ENCODE measurements around the gene NFS1.
"Not testable (repeated sequence)": the region's sequence is repeated elsewhere in the genome, so short reads cannot be mapped to it uniquely, and the experiment has no call there.

Gene NFS1

DNA sequence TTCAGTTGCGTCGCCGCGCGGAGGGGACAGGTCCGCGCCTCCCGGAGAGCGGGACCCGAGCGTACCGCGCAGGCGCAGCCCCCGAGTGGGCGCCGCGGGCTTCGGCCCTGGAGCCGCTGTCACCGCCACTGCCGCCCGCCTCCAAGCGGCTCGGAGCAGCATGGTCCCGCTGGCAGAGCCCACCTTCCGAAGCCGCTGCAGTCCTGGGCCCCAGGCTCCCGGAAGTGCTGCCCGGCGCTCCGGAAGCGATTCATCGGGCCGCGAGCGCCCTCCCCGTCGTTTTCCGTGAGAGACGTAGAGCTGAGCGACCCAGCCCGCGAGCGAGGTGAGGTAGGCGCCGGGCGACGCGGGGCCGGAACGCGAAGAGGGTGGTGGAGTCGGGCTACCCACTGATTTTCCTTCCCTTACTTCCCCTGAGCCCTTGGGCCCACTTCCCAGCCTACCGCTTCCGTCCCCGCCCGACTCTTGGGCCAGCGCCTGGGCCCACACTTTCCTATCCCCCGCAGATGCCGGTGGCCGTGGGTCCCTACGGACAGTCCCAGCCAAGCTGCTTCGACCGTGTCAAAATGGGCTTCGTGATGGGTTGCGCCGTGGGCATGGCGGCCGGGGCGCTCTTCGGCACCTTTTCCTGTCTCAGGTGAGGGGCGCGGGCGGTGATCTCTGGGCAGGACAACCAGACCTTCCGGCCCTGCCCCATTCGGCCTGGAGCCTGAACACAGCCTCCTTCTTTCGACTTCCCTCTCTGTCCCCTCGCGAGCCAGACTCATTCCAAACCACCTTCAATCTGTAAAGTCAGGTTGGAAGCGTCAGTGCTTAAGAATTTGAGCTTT lies at the start of gene NFS1, which contains the start of gene ROMO1:
Gene NFS1, minus strand, starts transcription at position 226 of the 830 bp plus-strand sequence. Its CDS starts 64 bp downstream, at position 162.
Gene ROMO1, plus strand, starts transcription at position 279 of the 830 bp plus-strand sequence. Its CDS starts 228 bp downstream, at position 507.
- DNase-seq, result peak; percentile 88

DNA sequence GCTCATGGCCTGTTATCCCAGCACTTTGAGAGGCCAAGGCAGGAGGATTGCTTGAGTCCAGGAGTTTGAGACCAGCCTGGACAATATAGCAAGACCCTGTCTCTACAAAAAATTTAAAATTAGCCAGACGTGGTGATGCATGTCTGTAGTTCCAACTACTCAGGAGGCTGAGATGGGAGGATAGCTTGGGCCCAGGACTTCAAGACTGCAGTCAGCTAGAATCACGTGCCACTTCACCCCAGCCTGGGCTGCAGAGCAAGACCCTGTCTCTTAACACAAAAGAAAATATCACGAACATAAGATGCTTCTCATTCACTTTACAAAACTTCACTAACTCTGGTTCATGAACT lies 45.3 kb upstream of the NFS1 start:
- DNase-seq, result not testable (repeated sequence)

DNA sequence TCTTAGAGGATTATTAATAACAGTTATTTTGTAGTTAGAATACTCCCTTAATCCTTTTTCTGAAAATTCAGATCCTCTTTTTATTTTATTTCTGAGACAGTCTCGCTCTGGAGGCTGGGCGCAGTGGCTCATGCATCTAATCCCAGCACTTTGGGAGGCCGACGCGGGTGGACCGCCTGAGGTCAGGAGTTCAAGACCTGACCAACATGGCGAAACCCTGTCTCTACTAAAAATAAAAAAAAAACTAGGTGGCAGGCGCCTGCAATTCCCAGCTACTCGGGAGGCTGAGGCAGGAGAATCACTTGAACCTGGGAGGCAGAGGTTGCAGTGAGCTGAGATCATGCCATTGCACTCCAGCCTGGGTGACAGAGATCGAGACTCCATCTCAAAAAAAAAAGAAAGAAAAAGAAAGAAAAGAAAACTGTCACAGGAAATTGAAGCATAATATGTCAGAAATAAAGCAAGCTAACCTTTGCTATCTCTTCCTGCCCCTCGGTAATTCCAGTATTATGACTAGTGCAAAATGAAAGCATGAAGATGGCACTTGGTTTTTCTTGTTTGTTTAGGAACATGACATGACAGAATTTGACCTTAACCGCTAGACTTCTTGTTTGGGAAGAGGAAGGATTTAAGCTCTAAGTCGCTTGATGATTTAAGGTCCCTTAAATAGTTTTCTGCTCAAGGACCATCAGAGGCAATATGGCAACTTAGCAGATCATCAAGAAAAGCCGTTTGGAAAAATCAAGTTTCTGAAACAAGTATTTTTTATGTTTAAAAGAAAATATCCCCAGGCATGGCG lies 44.7 kb upstream of the NFS1 start:
- DNase-seq, result no peak

DNA sequence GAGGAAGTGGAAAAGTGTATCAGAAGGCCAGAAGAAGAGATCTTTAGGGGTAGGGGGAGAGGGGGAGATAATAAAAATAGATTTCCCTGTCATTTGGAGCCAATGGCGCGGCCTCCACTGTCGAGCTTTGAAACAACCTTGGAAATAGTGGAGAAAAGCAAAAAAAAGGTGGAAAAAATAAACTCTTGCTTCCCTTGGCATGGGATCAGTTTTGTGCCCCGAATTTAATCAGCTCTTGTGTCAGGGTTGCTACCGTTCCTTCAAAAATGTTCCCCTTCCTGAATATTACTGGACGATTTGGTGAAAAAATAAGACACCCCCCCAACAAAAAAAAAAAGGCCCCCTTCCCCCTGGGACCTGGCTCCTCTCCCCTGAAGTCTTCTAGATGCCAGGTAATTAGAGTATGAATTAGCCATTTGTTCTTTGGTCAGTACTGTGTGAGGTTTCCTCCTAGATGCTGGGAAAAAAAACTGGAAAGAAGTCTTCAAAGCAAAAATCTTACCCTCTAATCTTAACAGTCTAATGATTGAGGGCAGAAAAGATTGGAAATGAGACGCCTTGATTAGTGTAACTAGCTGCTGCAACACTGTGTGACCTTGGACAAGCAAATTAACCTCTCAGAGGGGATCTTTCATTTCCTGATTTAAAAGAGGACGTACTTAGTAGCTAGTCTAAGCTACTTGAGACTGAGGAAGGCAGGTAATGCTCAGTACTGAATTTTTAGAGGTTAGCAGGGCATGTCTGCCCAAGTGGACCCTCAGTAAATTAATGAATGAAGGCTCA lies 43.8 kb upstream of the NFS1 start:
- no peak for DNase-seq

DNA sequence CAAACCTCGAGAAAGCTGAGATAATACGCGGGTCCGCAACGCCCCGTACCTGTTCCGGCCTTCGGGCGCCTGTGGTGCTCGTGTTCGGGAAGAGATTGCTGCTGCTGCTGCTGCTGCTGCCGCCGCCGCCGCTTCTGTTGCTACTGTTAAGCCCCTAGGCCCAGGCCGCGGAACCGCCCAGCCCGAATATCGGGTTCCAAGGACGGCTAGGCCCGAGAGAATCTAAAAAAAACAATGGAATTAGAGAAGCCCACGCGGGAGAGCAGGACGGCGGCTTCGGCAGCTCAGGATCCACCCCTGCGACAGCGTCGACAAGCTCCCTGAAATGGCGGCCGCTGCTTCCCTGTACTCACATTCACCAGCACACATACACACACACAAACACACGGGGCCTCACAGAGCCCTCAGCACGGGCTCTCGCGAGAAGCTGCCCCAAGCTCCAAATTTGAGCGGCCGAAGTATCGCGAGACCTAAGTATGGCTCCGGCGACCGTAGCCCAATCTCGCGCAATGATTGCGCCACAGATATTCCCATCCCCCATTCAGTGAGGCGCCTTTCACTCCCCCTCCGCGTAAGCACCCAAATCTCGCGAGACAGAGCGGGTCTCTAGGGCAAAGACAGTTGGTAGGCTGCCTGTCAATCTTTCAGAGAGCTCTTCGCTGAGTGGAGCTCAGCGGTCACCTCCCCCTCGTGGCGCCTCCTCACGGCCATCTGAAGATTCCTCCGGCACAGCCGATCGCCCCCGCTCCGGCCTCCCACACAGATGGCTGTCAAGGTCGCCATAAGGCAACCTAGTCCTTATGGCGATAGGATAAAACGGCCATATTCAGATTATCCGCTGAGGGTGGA lies 43.0 kb upstream of the NFS1 start, which contains the start of gene RBM39:
Gene RBM39, minus strand, starts transcription at position 369 of the 849 bp plus-strand sequence. CDS start 1,386 bp downstream, outside the sequence.
- DNase-seq, result peak; percentile 99

DNA sequence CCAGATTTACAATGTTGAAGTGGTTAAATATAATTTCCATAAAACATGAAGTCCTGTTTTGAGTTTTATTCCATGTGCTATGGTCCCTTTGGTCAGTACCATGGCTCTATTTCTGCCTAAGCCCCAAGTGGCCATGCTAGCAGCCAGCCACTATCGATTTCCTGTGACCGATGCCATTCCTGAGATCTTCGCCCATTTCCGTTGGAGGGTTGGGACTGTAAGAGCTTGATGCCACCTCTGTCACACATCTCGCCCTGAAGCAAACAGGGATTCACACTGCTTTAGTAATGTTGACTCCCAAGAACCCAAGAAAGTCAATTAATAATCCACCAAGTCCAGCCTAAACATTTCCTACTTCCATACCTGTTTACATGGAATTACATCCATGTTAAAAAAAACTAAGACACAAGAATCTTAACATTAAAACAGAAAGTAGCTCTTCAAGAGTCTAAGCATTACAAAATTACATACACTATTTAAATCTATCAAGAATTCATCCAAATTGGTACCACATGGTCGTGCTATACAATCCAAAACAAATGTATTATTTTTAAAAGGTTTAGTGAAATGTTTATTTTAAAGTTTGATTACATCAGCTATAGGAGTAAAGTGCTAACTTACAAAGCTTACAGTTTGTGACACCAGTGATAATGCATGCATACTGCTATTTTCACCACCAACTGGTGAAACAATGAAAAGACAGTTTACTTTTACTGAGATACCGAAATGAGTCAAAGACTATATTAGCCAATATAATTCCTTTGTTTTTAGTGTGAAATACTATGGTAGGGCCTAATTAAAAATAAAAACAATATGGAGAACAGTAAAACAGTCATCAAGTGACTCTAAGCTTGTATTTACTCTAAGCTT lies 40.4 kb upstream of the NFS1 start:
- DNase-seq, result no peak

DNA sequence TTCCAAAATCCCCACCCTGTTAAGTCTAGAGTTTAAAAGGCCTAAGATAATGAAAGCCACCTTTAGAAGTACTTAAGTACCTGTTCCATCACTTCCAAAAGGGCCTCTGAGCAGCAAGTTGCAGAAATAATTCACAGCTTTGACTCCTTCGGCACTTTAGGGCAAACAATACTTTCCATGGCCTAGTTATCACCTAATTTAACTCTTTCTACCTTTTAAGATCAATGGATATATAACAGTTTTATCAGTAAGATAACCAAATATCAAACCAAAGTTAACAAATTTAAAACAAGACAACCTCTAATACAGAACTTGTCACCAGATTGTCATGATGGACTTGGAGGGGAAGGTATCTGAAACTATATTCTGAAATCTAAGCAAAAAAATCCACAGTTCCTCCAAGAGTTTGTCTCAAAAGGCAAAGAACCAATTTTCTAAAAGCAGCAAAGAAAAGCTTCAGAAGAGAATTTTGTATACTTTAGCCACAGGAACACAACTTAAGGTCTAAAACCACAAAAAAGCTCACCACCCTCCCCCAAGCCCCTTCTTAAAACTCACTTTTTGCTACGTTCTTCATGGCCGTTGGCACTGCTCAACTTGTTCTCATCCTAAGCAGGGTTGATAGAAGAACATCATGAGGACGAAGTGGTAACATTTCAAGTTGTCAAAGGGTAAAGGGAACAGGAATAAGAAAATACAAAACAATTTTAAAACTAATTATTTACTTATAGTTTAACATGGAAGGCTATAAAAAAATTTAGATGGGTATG lies 39.4 kb upstream of the NFS1 start:
- DNase-seq, result no peak

DNA sequence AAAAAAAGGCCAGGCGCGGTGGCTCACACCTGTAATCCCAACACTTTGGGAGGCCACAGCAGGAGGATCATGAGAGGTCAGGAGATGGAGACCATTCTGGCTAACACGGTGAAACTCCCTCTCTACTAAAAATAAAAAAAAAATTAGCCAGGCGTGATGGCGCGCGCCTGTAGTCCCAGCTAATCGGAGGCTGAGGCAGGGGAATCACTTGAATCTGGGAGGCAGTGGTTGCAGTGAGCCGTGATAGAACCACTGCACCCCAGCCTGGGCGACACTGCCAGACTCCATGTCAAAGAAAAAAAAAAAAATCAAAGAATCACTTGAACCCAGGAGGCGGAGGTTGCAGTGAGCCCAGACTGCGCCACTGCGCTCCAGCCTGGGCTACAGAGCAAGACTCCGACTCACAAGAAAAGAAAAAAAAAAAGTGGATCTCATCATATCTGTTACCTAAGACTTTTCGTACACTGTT lies 38.7 kb upstream of the NFS1 start:
- no peak for DNase-seq

DNA sequence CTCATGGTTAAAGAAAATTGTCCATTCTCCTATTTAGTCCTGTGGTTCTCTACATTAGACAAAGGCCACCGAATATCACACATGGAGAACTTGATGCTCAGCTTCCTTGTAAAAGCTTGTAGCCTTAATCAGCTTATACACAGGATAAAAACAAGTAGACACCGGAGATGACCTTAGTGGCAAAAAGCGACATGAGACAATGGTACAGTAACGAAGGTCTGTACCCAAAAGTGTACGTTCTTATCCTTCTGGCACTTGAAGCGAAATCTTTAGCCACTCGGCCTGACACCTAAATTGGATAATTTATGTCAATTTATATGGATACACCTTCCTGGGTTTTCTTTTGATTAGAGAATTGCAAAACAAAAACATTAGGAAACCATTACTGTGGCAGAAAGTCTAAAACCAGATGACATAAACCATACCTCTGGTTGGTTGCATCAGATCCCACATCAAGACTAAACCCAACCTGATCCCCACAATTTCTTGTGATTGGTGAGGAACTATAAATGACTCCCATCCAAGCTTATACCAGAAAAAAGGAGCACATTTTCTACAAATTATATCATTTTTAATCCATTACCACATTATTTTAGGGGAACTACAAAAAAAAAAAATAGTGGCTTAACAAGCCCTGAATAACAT lies 36.8 kb upstream of the NFS1 start:
- no peak for DNase-seq

DNA sequence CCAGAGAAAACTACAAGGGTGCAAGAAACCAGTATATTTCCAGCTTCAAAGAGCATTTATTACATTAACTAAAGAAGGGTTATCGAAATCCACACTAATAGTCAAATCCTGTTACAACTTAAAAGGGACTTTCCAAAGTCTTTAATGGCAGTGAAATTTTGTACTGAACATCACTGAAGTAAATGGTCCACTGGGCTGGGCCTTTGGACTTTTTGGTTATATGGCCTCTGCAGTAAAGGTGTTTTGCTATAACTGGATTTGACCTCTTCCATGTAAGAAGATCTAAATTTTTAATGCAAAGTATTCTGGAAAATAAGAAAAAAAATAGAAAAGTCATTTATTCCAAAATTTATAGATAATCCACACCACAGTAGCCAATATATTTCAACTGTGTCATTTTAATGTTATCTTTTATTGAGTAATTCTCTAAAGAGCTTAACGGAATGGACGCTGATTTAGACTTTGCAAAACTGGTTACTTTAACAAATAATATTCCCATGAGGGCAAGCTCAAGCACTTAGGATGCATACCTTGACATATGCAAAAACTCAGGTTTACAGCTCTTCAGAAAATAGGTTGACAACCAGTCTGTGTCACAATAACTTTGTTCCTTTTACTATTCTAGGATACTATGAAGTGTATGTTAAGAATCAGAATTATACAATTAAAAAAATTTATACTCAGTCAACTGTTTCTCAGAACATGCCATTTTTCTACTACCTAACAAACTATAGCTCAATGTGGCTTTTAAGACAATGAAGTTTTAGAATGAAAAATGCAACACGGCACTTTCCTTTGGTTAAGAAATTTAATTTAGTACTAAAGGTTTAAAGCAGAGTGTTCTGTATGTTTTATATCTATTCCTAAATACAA lies 35.9 kb upstream of the NFS1 start:
- DNase-seq, result no peak

DNA sequence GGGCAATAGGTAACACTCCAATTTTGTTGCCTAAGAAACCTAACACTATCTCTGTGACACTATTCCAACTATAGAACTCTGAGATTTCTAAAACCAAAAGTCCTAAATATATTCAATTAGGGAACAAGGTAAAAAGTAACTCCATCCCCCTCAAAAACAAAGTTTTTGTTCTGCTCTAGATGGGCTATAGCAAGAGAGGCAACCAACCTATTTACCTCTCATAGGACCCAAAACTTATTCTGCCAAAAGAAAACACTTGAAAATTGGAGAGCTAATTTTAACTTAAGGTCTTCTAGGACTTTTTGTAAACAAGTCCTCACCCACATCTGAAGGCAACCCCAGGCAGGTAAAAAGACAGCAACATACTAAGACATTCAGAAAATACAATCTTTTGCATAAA lies 35.2 kb upstream of the NFS1 start:
- no peak for DNase-seq

DNA sequence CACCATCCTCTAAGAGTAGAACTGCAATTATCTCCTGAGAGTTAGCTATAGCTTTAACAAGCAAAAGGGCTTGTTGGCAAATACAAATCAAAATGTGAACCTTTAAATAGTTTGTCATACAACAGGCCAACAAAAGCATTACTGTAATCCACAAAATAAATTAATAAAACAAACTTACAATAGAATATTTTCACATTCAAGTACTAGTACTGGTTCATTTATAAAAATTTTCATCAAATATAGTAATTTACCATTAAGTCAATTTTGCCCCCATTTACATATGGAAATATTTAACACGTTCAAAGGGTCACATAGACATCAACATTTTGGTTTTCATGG lies 33.5 kb upstream of the NFS1 start:
- no peak for DNase-seq

DNA sequence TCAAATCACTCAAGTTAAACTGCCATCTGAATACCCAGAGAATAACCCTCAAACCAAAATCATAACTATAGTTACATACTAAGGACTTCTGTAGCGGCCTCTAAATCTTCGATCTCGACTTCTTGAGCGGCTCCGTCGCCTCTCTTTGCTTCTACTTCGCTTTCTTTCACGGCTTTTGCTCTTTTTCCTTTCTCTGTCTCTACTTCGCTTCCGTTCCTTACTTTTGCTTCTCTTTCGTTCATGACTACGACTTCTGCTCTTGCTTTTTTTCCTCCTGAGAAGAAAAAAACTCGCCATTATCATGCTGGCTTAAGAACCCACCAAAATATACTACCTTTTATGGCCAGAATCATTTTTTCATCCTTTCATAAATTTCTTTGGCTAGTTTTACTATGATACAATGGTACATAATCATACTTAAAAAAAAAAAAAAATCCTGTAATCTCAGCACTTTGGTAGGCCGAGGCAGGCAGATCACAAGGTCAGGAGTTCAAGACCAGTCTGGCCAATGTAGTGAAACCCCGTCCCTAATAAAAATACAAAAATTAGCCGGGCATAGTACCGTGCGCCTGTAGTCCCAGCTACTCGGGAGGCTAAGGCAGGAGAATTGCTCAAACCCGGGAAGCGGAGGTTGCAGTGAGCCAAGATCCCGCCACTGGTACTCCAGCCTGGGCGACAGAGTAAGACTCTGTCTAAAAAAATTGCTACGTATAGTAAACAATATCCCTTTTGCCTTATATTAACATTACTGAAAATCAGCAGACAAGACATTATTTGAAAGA lies 32.9 kb upstream of the NFS1 start:
- no peak for DNase-seq

DNA sequence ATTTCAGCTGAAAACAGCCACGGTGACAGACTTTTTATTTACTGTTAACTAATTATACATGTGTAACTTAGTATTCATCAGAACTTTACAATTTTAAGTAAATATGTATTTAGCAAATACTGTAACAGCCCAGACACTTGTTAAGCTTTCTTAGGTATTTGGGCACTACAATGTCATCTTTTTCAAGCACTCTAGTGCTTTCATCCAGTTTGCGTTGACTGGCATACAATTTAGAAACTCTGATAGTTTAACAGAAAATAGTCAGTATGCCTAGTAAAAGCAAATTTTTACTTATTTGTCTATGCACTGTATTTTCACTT lies 32.3 kb upstream of the NFS1 start:
- no peak for DNase-seq

DNA sequence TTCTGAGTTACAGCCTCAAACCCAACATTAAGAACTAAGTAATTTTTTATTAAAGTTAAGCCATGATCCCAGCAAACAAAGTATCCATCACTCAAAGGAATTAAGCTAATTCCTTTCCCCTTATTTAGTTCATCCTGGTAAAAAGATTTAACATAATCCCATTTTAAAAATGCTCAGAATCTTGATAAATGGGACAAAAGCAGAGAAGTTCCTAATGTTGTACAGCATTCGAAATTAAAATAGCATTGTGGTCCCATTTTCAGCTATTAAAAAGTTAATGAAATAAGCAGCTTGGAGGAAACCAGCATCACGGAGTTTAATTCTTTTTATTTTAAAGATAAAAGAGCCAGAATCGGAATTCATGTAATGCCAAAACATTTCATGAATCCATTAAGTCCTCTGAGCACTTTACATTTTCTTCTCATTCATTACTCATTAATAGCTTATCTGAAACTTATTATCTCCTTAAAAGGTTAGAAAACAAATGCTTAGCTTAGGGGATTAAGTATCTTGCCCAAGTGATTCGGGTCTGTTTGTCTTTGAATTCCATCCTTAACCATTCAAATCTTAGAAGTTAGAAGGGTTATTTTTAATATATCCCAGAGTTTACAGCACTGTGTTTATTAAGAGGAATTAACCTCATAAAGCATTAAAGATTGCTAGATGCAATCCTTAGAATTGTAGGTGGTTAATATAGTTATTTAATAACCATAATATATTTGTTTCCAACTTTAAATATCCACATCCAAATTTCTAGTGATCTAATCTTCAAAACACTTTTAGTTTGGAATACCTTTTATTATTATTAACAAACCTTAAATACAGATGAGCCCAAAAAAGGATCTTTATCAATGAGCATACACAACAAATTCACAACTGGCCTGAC lies 31.7 kb upstream of the NFS1 start:
- no peak for DNase-seq

DNA sequence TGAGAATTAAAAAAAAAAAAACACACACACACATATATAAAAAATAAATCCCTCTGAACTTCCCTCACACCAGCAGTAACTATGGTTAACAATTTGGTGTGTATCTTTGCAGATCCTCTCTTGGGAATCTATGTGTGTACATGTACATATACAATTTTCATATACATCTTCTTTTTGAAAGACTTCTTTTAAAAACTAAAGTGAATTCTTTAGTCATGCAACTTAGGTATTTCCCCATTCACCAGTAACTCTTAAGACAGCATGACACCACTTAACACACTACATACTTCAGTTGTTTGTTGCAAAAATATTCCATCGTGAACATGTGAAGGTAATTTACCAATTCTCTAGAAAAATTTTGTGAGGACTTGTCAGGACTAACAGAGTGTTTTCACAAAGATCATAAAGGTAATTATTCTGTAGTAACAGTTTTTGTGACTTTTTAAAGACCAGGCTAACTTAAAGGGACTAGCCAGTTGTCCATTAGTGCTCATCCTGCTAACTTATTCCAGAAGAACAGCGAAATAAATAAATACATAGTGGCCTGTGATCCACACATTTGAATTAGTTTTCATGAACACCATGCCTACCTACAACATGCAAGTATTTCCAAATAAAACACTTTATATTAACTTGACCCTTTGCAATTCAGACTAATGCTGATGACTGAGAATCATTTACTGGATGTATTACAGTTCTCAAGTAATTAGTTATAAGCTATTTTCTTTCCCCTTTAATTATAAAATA lies 30.9 kb upstream of the NFS1 start:
- no peak for DNase-seq

Data from stimulated activated CD4-positive, alpha-beta T cell treated with anti-CD3 and anti-CD28 coated beads, Interleukin-4, amount 100 ng/mL, for 24 hours (primary cell).